Neural cell (in vitro differentiated cells): ENCODE data around the gene ENDOU. TPM values are rescaled to one million over a fixed set of nuclear protein-coding genes. Genes with fewer than 3 reads are reported as not detected.

Experiments used
- H2AFZ ChIP-seq: fragments of 200-600, 300-800 bp; sonication (generic), shearing (Covaris generic); 2 replicates; pipeline ENCODE4 v1.6.0; 2014; ENCODE audit warnings: low read depth, mild to moderate bottlenecking, antibody characterized with exemption, low read length, moderate library complexity
- H3F3A ChIP-seq: fragments of 200-600 bp; shearing (Covaris generic); 2 replicates; pipeline ENCODE4 v1.6.1; 2016; ENCODE audit warnings: mild to moderate bottlenecking, moderate library complexity, mixed read lengths, antibody characterized with exemption, low read length; ENCODE audit not compliant: insufficient read depth, poor library complexity, severe bottlenecking
- H3K27ac ChIP-seq: fragments of 200-600, 300-800 bp; sonication (generic), shearing (Covaris generic); 2 replicates; pipeline ENCODE4 v1.5.1; 2014; ENCODE audit warnings: mild to moderate bottlenecking, low read length, moderate library complexity
- H3K27me3 ChIP-seq: fragments of 300-800, 200-600 bp; sonication (generic), shearing (Covaris generic); 2 replicates; pipeline ENCODE4 v1.6.0; 2014; ENCODE audit warnings: mild to moderate bottlenecking, low read depth, low read length, moderate library complexity; ENCODE audit not compliant: insufficient read depth
- H3K36me3 ChIP-seq: fragments of 300-800, 200-600 bp; sonication (generic), shearing (Covaris generic); 2 replicates; pipeline ENCODE4 v1.5.1; 2014; ENCODE audit warnings: mild to moderate bottlenecking, antibody characterized with exemption, low read length, moderate library complexity; ENCODE audit not compliant: insufficient read depth
- H3K4me2 ChIP-seq: fragments of 300-800, 200-600 bp; sonication (generic), shearing (Covaris generic); 2 replicates; pipeline ENCODE4 v1.6.0; 2014; ENCODE audit warnings: mild to moderate bottlenecking, low read length
- H3K4me3 ChIP-seq: fragments of 300-800, 200-600 bp; sonication (generic), shearing (Covaris generic); 2 replicates; pipeline ENCODE4 v1.5.1; 2014; ENCODE audit warnings: mild to moderate bottlenecking, low read length, moderate library complexity
- H3K79me2 ChIP-seq: fragments of 200-600 bp; shearing (Covaris generic); replicated peaks from 2 replicates; pipeline ENCODE4 v1.6.0; 2014; ENCODE audit warnings: mild to moderate bottlenecking, low read length, moderate library complexity; ENCODE audit not compliant: insufficient read depth
- H3K9ac ChIP-seq: fragments of 300-800, 200-600 bp; sonication (generic), shearing (Covaris generic); 2 replicates; pipeline ENCODE4 v1.6.1; 2016; ENCODE audit warnings: mild to moderate bottlenecking, low read length, mixed read lengths
- H3K9me2 ChIP-seq: fragments of 200-600 bp; shearing (Covaris generic); 2 replicates; pipeline ENCODE4 v1.6.1; 2016; ENCODE audit warnings: mild to moderate bottlenecking, low read length, mixed read lengths; ENCODE audit not compliant: insufficient read depth
- H3K9me3 ChIP-seq: fragments of 200-600, 300-800 bp; sonication (generic), shearing (Covaris generic); 2 replicates; pipeline ENCODE4 v1.6.1; 2016; ENCODE audit warnings: mild to moderate bottlenecking, mixed run types, low read length, moderate library complexity, mixed read lengths
- H4K20me1 ChIP-seq: fragments of 200-600 bp; shearing (Covaris generic); 2 replicates; pipeline ENCODE4 v1.6.1; 2016; ENCODE audit warnings: mild to moderate bottlenecking, mixed run types; ENCODE audit not compliant: insufficient read depth
- EP300 ChIP-seq: fragments of 450-650 bp; conservative IDR thresholded peaks from 2 replicates; pipeline ENCODE4 v1.6.1; 2014; ENCODE audit warnings: antibody characterized with exemption, mild to moderate bottlenecking, moderate library complexity; ENCODE audit not compliant: poor library complexity, severe bottlenecking
- EZH2 ChIP-seq: fragments of 200-600, 300-800 bp; shearing (Covaris generic), sonication (generic); IDR thresholded peaks from 2 replicates; pipeline ENCODE4 v1.6.1; 2014; ENCODE audit warnings: antibody characterized with exemption, low read length, borderline replicate concordance, mild to moderate bottlenecking; ENCODE audit not compliant: insufficient read depth, poor library complexity, severe bottlenecking
- MXI1 ChIP-seq: fragments of 450-650 bp; conservative IDR thresholded peaks from 2 replicates; pipeline ENCODE4 v1.6.1; 2014; ENCODE audit warnings: antibody characterized with exemption, mild to moderate bottlenecking; ENCODE audit not compliant: poor library complexity, severe bottlenecking
- POLR2AphosphoS5 ChIP-seq: IDR thresholded peaks from 2 replicates; pipeline ENCODE4 v1.6.1; 2012
- RAD21 ChIP-seq: fragments of 450-650 bp; conservative IDR thresholded peaks from 2 replicates; pipeline ENCODE4 v1.6.1; 2014; ENCODE audit warnings: antibody characterized with exemption, mild to moderate bottlenecking, moderate library complexity
- SMC3 ChIP-seq: fragments of 450-650 bp; conservative IDR thresholded peaks from 2 replicates; pipeline ENCODE4 v1.6.1; 2014; ENCODE audit warnings: antibody characterized with exemption, mild to moderate bottlenecking, moderate library complexity; ENCODE audit not compliant: poor library complexity
- TAF1 ChIP-seq: IDR thresholded peaks from 2 replicates; pipeline ENCODE4 v1.6.1; 2012; ENCODE audit warnings: low read depth
- polyA plus RNA-seq: library from polyadenylated mRNA; depleted of rRNA; stranded (reverse); fragments of >200 nt; gene quantifications from 2 replicates; pipeline ENCODE4 v1.2.3, GENCODE V29; 2014
- TF ChIP-seq, protein P1 (sequence below): fragments of 450-650 bp; IDR thresholded peaks from 2 replicates; pipeline ENCODE4 v1.5.1; 2014; ENCODE audit warnings: antibody characterized with exemption, mild to moderate bottlenecking, moderate library complexity; ENCODE audit not compliant: poor library complexity, severe bottlenecking
- TF ChIP-seq, protein P2 (sequence below): IDR thresholded peaks from 2 replicates; pipeline ENCODE4 v1.6.1; 2012; ENCODE audit warnings: borderline replicate concordance

ENDOU gene
- polyA plus RNA-seq, 1 donor from 2014 or later = not detected

DNA sequence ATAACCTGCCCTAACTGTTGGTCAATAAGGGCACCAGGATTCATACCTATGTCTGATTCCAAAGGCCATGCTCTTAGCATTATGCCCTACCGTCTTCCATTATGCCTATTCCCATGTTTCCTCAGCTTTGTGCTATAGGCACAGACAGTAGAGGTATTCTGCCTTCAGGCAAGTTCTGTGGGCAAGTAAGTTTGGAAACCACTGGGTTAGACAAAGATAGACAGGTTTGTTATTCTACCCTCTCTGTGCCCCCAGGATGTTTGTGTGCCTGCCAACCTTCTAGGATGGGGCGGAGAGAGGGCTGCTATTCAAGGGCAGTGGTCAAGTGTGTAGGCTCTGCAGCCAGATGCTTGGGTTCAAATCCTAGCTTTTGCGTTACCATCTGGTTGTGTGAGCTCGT is 28.8 kb upstream of the ENDOU start:
- H3K36me3 ChIP-seq = no peaks in the 10 kb centered on the region
- H3F3A ChIP-seq = no peaks in the 10 kb centered on the region
- H3K9me3 ChIP-seq = no peaks in the 10 kb centered on the region
- H3K79me2 ChIP-seq = no peaks in the 10 kb centered on the region
- H3K9me2 ChIP-seq = no peaks in the 10 kb centered on the region
- peaks cover 3% of the 10 kb centered on the region for H3K27me3 ChIP-seq
- TF ChIP-seq TAF1 (no peak), EP300 (no peak), EZH2 (no peak), MXI1 (no peak), SMC3 (no peak), RAD21 (no peak), POLR2AphosphoS5 (no peak)
- TF ChIP-seq, protein P1, sequence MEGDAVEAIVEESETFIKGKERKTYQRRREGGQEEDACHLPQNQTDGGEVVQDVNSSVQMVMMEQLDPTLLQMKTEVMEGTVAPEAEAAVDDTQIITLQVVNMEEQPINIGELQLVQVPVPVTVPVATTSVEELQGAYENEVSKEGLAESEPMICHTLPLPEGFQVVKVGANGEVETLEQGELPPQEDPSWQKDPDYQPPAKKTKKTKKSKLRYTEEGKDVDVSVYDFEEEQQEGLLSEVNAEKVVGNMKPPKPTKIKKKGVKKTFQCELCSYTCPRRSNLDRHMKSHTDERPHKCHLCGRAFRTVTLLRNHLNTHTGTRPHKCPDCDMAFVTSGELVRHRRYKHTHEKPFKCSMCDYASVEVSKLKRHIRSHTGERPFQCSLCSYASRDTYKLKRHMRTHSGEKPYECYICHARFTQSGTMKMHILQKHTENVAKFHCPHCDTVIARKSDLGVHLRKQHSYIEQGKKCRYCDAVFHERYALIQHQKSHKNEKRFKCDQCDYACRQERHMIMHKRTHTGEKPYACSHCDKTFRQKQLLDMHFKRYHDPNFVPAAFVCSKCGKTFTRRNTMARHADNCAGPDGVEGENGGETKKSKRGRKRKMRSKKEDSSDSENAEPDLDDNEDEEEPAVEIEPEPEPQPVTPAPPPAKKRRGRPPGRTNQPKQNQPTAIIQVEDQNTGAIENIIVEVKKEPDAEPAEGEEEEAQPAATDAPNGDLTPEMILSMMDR = no peak
- TF ChIP-seq, protein P2, sequence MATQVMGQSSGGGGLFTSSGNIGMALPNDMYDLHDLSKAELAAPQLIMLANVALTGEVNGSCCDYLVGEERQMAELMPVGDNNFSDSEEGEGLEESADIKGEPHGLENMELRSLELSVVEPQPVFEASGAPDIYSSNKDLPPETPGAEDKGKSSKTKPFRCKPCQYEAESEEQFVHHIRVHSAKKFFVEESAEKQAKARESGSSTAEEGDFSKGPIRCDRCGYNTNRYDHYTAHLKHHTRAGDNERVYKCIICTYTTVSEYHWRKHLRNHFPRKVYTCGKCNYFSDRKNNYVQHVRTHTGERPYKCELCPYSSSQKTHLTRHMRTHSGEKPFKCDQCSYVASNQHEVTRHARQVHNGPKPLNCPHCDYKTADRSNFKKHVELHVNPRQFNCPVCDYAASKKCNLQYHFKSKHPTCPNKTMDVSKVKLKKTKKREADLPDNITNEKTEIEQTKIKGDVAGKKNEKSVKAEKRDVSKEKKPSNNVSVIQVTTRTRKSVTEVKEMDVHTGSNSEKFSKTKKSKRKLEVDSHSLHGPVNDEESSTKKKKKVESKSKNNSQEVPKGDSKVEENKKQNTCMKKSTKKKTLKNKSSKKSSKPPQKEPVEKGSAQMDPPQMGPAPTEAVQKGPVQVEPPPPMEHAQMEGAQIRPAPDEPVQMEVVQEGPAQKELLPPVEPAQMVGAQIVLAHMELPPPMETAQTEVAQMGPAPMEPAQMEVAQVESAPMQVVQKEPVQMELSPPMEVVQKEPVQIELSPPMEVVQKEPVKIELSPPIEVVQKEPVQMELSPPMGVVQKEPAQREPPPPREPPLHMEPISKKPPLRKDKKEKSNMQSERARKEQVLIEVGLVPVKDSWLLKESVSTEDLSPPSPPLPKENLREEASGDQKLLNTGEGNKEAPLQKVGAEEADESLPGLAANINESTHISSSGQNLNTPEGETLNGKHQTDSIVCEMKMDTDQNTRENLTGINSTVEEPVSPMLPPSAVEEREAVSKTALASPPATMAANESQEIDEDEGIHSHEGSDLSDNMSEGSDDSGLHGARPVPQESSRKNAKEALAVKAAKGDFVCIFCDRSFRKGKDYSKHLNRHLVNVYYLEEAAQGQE = no peak
- no peak overlapping the region for H3K27ac ChIP-seq
- H4K20me1 ChIP-seq = no peaks in the 10 kb centered on the region
- H3K4me3 ChIP-seq = no peak overlapping the region
- no peak overlapping the region for H3K4me2 ChIP-seq
- H3K9ac ChIP-seq = no peak overlapping the region
- H2AFZ ChIP-seq = no peak overlapping the region

DNA sequence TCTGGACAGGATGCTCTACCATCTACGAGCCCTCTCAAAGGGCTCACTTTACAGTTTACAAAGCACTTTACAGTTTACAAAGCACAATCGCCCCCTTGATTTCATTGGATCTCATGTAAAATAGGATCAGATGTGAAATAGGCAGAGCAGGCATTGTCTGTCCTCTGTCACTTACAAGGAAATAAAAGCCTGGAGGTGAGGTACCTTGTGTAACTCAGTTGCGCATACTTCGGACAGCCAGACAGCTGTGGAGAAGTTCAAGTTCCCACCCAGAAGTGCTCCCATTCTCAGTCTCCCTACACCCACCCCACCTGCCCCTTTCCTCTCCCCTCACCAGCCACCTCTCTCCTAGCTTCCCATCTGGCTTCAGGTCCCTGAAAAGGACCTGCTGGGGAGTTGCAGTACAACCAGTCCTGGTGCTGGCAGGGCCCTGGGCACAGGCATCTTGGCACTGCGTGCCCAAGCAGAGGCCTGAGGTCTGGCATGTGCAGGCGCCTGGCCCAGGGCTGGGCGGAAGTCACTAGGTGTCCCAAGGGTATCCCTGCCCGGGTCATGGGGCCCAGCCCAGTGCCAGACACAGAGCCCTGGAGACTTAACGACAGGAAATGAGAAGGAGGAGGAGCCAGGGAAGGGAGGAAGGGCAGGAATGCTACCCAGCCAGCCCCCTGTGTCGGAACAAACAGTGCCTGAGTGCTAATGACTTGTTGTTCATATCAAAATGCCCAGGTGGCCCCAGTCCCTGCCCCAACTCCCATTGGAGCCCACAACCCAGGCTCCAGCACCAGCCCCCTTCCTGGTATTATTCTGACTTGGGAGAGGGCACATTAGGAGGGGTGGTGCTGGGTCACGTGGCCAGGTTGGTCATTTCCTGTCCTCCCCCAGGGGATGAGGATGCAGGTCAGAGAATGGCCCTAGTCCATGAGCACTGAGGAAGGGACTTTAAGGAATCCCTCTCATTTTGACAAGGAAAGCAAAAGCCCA is 28.0 kb upstream of the ENDOU start:
- peaks cover under 1% of the 10 kb centered on the region for H3K27me3 ChIP-seq
- no peaks in the 10 kb centered on the region for H3K9me3 ChIP-seq
- no peak overlapping the region for H3K27ac ChIP-seq
- no peaks in the 10 kb centered on the region for H3K9me2 ChIP-seq
- H3K9ac ChIP-seq = no peak overlapping the region
- no peak overlapping the region for H3K4me2 ChIP-seq
- TF ChIP-seq EP300 (no peak), TAF1 (no peak), SMC3 (no peak), RAD21 (no peak), MXI1 (no peak), EZH2 (no peak), POLR2AphosphoS5 (no peak)
- TF ChIP-seq, protein P2 = no peak
- TF ChIP-seq, protein P1 = no peak
- no peak overlapping the region for H2AFZ ChIP-seq
- no peaks in the 10 kb centered on the region for H4K20me1 ChIP-seq
- no peaks in the 10 kb centered on the region for H3K79me2 ChIP-seq
- H3K4me3 ChIP-seq = no peak overlapping the region
- no peaks in the 10 kb centered on the region for H3F3A ChIP-seq
- no peaks in the 10 kb centered on the region for H3K36me3 ChIP-seq
